ENCODE results near the gene FCHSD2. TPM values are rescaled to one million over a fixed set of nuclear protein-coding genes. Genes with fewer than 3 reads are reported as not detected.

FCHSD2 gene
- total and polyA plus RNA-seq, 4 donors = 14.7 to 41.6 (median 32.6) TPM

- Histone ChIP-seq H3K4me3 (no peak overlapping the region), H3K9me3 (ENCODE audit: control insufficient read depth in 4 of 4, insufficient read depth in 3 of 4, low read length in 3 of 4) (no peaks in the 10 kb centered on the region), H3K36me3 (ENCODE audit: control insufficient read depth in 4 of 4, insufficient read depth in 4 of 4, low read length in 4 of 4) (no peaks in the 10 kb centered on the region), H3K27ac (ENCODE audit: low read depth in 1 of 2, low read length in 1 of 2) (no peak overlapping the region), H3K9ac (ENCODE audit: insufficient read depth in 1 of 2, low read length in 2 of 2) (no peak overlapping the region), H3K4me1 (ENCODE audit: control insufficient read depth in 5 of 5, insufficient read depth in 5 of 5, low read length in 5 of 5) (peaks cover 0 to 14% (median 8%) of the 10 kb centered on the region in 5 donors), H3K27me3 (ENCODE audit: control insufficient read depth in 3 of 3, insufficient read depth in 3 of 3, low read length in 2 of 3) (no peaks in the 10 kb centered on the region)
- ATAC-seq (ENCODE audit: insufficient read depth, low FRiP score) (no peak), DNase-seq (no peak)
- TF ChIP-seq CTCF (IDR thresholded peaks at IDR 0.05; ENCODE audit: control extremely low read depth, extremely low read depth) = no peak
- 71 to 80% methylated on average over 10 of the region's 10 CpGs for WGBS, 2 donors
These were observed 20.1 kb upstream of the FCHSD2 start for GRCh38 chr11:73162196-73162740.

- H3K27me3 ChIP-seq (ENCODE audit: control insufficient read depth in 3 of 3, insufficient read depth in 3 of 3, low read length in 2 of 3) = no peaks in the 10 kb centered on the region
- no peak for TF ChIP-seq CTCF (IDR thresholded peaks at IDR 0.05; ENCODE audit: control extremely low read depth, extremely low read depth)
- H3K36me3 ChIP-seq (ENCODE audit: control insufficient read depth in 4 of 4, insufficient read depth in 4 of 4, low read length in 4 of 4) = no peaks in the 10 kb centered on the region
- WGBS, 2 donors = 91 to 93% methylated on average over 10 of the region's 10 CpGs
- no peak overlapping the region for H3K4me3 ChIP-seq
- H3K4me1 ChIP-seq (ENCODE audit: control insufficient read depth in 5 of 5, insufficient read depth in 5 of 5, low read length in 5 of 5) = peaks cover 0 to 16% (median 11%) of the 10 kb centered on the region in 5 donors
- H3K9me3 ChIP-seq (ENCODE audit: control insufficient read depth in 4 of 4, insufficient read depth in 3 of 4, low read length in 3 of 4) = no peaks in the 10 kb centered on the region
- ATAC-seq (ENCODE audit: insufficient read depth, low FRiP score) (no peak), DNase-seq (no peak)
- H3K27ac ChIP-seq (ENCODE audit: low read depth in 1 of 2, low read length in 1 of 2) = peak overlapping the region in 1 of 2 donors; percentile 52
- H3K9ac ChIP-seq (ENCODE audit: insufficient read depth in 1 of 2, low read length in 2 of 2) = no peak overlapping the region
These were observed 18.1 kb upstream of the FCHSD2 start for GRCh38 chr11:73160005-73160760.

GRCh38 chr11:73159297-73159696, 17.2 kb upstream of the FCHSD2 start:
- H3K27ac ChIP-seq (ENCODE audit: low read depth in 1 of 2, low read length in 1 of 2) = peak overlapping the region; percentile 20 to 52
- H3K4me3 ChIP-seq = no peak overlapping the region
- no peaks in the 10 kb centered on the region for H3K27me3 ChIP-seq (ENCODE audit: control insufficient read depth in 3 of 3, insufficient read depth in 3 of 3, low read length in 2 of 3)
- no peak for ATAC-seq (ENCODE audit: insufficient read depth, low FRiP score)
- peaks cover 0 to 16% (median 7%) of the 10 kb centered on the region in 5 donors for H3K4me1 ChIP-seq (ENCODE audit: control insufficient read depth in 5 of 5, insufficient read depth in 5 of 5, low read length in 5 of 5)
- no peak overlapping the region for H3K9ac ChIP-seq (ENCODE audit: insufficient read depth in 1 of 2, low read length in 2 of 2)
- DNase-seq = no peak
- no peak for TF ChIP-seq CTCF (IDR thresholded peaks at IDR 0.05; ENCODE audit: control extremely low read depth, extremely low read depth)
- no peaks in the 10 kb centered on the region for H3K36me3 ChIP-seq (ENCODE audit: control insufficient read depth in 4 of 4, insufficient read depth in 4 of 4, low read length in 4 of 4)
- 96 to 100% methylated on average over 3 of the region's 3 CpGs for WGBS, 2 donors
- no peaks in the 10 kb centered on the region for H3K9me3 ChIP-seq (ENCODE audit: control insufficient read depth in 4 of 4, insufficient read depth in 3 of 4, low read length in 3 of 4)
